ES-I3 (cell line): ENCODE measurements around the gene OARD1.
"Not testable (repeated sequence)": the region's sequence is repeated elsewhere in the genome, so short reads cannot be mapped to it uniquely, and the experiment has no call there.

ENCODE experiments used
- H3K36me3 ChIP-seq: 2 replicates; pipeline ENCODE4 v1.6.1; 2013; ENCODE audit warnings: mild to moderate bottlenecking, low read length, control low read depth, moderate library complexity; ENCODE audit not compliant: insufficient read depth
- H3K4me1 ChIP-seq: 2 replicates; pipeline ENCODE4 v1.6.1; 2013; ENCODE audit warnings: mild to moderate bottlenecking, control low read depth, low read length; ENCODE audit not compliant: insufficient read depth
- H3K9ac ChIP-seq: 2 replicates; pipeline ENCODE4 v1.6.1; 2013; ENCODE audit warnings: low read depth, mild to moderate bottlenecking, low read length, moderate library complexity
- H3K9me3 ChIP-seq: 2 replicates; pipeline ENCODE4 v1.6.1; 2013; ENCODE audit warnings: mild to moderate bottlenecking, low read length, moderate library complexity; ENCODE audit not compliant: control insufficient read depth, insufficient read depth

Gene OARD1

DNA sequence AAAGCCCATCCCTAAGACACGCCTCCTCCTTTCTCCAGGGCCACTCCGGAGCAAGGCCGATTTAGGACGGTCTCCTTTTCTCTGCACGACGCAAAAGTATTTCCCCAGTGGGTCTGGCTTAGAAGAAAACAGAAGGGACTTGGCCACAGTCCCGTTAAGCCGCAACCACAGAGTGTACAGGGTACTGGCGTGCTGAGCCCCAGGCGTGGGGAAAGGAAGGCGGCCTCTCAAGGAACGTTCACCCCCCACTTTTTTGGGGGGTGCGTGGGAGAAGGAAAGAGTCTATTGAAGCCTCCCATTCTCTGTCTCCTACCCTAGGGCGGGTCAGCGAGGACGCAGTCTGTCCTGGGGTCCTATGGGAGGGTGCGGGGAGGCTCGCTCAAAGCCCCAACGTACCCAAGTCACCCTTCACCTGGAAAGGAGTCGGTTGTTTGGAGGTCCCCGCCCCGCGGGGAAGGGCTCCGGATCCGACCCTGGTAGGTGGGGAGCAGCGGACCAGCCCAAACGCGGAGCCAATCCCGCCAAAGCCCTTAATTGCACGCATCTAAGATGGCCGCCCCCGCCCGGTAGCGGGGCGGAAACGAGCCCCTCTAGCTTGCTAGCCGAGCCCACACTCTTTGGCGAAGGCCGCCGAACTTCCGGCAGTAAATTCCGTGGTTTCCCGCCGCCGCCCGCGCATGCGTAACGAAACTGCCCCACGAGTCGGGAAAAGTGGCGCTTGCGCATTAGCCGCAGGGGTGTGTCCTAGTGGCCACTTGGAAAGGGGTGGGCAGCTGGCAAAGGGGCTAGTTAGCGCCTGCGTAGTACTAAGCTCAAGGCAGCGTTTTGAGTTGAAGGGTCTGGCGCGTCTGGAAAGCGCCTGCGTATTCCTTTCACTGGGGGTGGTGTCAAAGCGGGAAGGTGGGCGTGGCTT lies at the start of gene OARD1:
Gene OARD1 (minus strand): TSS at position 434 of the 913 bp plus-strand sequence. CDS start 722 bp downstream, outside the sequence.
- peaks cover 7% of the 10 kb centered on the region for H3K4me1 ChIP-seq
- no peaks in the 10 kb centered on the region for H3K9me3 ChIP-seq
- H3K36me3 ChIP-seq = no peaks in the 10 kb centered on the region
- peak within 1 kb of the TSS; percentile 74 for H3K9ac ChIP-seq

- no peak overlapping the region for H3K9ac ChIP-seq
- no peaks in the 10 kb centered on the region for H3K36me3 ChIP-seq
- H3K9me3 ChIP-seq = no peaks in the 10 kb centered on the region
- H3K4me1 ChIP-seq = no peaks in the 10 kb centered on the region
These were observed 47.9 kb upstream of the OARD1 start for GRCh38 chr6:41120058-41120457.

DNA sequence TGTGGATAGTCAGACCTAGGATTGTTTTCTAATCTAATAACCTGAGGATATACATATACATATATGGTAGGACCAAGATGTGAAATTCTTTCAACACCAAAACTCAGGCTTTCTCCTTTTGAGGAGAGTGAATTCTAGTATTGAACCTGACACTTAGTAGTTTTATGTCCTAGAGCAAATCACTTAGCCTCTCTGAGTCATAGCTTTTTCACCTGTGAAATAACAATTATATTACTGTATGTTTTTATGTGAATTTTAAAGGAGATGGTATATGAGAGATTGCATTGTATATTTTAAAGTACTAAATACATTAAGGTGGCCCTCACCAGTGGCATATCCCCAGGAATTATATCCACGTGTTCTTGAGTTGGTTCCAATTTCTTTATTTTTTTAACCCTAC lies 47.4 kb upstream of the OARD1 start:
- Histone ChIP-seq H3K9ac (no peak overlapping the region), H3K9me3 (no peaks in the 10 kb centered on the region), H3K36me3 (no peaks in the 10 kb centered on the region), H3K4me1 (no peaks in the 10 kb centered on the region)

DNA sequence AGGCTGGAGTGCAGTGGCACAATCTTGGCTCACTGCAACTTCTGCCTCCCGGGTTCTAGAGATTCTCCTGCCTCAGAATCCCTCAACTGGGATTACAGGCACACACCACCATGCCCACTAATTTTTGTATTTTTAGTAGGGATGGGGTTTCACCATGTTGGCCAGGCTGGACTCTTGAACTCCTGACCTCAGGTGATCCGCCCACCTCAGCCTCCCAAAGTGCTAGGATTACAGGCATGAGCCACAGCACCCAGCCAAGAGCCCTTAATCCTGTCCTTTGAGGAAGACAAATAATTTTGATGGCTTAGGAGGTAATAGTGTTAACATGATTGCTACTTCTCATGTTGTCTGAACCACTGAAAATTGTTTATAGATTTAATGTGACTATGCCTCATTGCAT lies 42.9 kb upstream of the OARD1 start:
- not testable (repeated sequence) for H3K9ac ChIP-seq, H3K4me1 ChIP-seq, H3K36me3 ChIP-seq, H3K9me3 ChIP-seq

- H3K9ac ChIP-seq = no peak overlapping the region
These were observed 38.9 kb upstream of the OARD1 start for GRCh38 chr6:41111017-41111416.

GRCh38 chr6:41103847-41104246 lies 31.7 kb upstream of the OARD1 start:
- no peak overlapping the region for H3K9ac ChIP-seq

More at GRCh38 chr6:41111017-41111416, 38.9 kb upstream of the OARD1 start:
- Histone ChIP-seq H3K36me3 (peaks cover 4% of the 10 kb centered on the region; the same call in 1 of the 2 replicates), H3K4me1 (no peaks in the 10 kb centered on the region), H3K9me3 (no peaks in the 10 kb centered on the region)

DNA sequence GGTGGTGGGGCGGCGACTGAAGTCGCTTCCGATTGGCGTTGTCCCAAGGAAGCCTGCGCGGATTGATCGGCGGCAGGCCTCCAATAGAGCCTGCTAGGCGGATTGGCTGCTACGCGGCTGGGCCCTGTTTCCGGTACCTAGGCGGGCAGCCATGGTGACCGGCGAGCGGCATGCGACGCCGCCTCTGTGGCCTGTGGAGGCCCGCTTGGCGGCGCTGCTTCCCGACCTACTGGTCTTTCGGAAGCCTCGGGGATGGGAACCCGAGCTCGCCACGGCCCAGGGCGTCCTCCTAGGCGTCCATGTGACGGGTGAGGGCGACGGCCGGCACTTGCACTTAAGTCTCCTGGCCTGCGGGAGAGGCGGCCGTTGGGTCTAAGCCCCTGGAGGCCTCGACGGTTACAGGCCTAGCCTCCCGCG lies 28.7 kb upstream of the OARD1 start:
- Histone ChIP-seq H3K4me1 (no peaks in the 10 kb centered on the region), H3K9me3 (no peaks in the 10 kb centered on the region), H3K9ac (no peak overlapping the region), H3K36me3 (peaks cover 29% of the 10 kb centered on the region)

More at GRCh38 chr6:41103847-41104246, 31.7 kb upstream of the OARD1 start:
- Histone ChIP-seq H3K9me3 (no peaks in the 10 kb centered on the region), H3K36me3 (0 out of 2 replicates have a peak, but pooled peaks cover 4% of the 10 kb centered on the region), H3K4me1 (no peaks in the 10 kb centered on the region)

GRCh38 chr6:41098366-41098765 lies 26.2 kb upstream of the OARD1 start:
- Histone ChIP-seq H3K4me1 (no peaks in the 10 kb centered on the region), H3K9me3 (no peaks in the 10 kb centered on the region), H3K9ac (no peak overlapping the region), H3K36me3 (peaks cover 48% of the 10 kb centered on the region)

DNA sequence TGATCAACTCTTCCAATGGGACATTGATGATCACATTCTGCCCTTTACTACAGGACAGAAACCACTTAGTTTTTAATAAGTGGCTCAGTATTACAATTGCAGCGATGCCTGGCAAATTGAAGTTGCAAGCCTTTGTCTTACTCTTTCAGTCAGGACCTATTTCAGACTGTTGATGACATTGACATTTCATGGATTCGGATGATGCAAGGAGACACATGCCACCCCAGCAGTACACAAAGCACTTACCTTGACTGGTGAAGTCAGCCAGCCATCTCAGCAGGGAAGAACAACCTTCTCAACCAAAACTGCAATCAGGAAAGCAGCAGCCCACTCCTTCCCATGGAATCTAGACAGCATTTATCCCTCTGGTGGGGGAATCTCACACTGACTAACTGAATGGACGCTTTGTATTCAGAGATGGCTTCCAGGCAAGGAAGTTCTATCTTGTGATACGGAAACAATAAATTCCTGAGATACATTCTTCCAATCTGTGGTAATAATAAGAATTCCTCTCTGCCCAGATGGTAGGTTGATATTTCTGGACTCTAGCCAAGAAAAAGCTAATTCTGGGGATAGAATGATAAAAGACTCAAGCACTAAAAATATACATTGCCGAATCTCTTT lies 25.4 kb upstream of the OARD1 start:
- Histone ChIP-seq H3K9me3 (no peaks in the 10 kb centered on the region), H3K9ac (no peak overlapping the region), H3K4me1 (no peaks in the 10 kb centered on the region), H3K36me3 (peaks cover 56% of the 10 kb centered on the region)

- Histone ChIP-seq H3K36me3 (peaks cover 67% of the 10 kb centered on the region), H3K4me1 (no peaks in the 10 kb centered on the region), H3K9me3 (no peaks in the 10 kb centered on the region), H3K9ac (no peak overlapping the region)
These were observed 21.6 kb upstream of the OARD1 start for GRCh38 chr6:41093729-41094128.

DNA sequence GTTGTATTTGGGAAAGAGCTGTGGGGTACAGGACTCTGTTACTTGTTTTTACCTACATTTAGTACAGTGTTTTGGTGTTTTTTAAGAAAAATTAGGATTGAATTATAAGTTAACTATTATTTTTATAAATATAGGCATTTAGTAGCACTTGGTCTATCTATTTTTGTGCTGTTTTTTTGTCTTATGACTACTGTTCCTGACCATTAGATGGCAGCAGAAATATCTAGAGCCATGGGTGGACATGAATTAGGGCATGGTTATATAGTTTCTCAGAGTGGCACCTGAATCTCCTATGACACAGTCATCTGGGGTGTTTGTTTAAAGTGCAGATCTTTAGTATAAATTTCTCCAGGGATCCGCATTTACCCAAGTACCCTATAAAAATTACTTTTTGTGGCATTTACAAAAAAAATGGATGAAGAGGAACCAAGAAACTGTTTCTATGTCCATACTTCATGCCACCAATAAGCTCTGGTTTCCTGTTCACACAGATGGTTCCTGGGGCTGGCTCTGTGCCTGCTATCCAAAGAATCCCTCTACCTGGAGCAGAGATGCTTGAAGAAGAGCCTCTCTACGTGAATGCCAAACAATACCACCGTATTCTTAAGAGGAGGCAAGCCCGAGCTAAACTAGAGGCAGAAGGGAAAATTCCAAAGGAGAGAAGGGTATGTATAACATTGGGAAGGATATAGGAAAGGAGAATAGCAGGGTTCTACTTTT lies 20.4 kb upstream of the OARD1 start:
- H3K9ac ChIP-seq = no peak overlapping the region
- H3K4me1 ChIP-seq = no peaks in the 10 kb centered on the region
- H3K9me3 ChIP-seq = no peaks in the 10 kb centered on the region
- H3K36me3 ChIP-seq = peaks cover 60% of the 10 kb centered on the region

DNA sequence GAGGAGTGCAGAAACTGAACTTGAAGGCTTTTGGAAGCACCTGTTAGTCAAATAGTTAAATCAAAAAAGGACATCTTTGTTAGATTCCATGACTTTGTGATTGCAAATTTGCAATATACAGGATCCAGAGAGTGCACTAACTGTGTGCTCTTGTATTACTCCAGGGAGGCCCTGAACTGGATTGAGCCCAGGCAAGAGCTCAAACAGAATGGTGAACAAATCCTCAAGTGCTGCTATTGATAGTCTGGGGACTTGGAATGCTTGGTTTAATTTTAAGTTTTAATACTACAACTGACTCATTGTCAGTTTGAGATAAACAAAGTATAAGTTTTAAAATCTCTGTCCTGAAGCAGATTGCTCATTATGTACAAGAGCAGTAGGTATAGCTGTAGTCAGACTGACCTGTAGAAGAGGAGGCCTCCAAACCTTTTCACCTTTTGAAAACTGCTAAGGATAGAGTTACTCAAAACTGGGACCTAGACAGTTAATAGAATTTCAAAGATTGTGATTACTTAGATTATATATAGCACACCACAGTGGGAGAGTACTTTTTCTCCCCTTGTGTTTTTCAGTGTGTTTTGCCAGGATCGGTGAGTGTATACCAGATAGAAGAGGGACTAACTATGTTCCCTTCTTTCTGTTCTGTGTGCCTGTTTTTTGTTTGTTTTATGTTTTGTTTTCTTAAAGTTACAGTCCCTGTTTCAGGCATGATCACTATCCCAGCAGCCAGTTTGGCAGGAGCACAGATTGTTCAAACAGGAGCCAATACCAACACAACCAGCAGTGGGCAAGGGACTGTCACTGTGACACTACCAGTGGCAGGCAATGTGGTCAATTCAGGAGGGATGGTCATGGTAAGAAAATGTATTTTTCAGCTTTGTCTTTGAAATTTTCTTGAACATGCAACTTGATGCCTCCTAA lies 18.9 kb upstream of the OARD1 start:
- Histone ChIP-seq H3K36me3 (peaks cover 47% of the 10 kb centered on the region), H3K4me1 (no peaks in the 10 kb centered on the region), H3K9me3 (no peaks in the 10 kb centered on the region), H3K9ac (no peak overlapping the region)

DNA sequence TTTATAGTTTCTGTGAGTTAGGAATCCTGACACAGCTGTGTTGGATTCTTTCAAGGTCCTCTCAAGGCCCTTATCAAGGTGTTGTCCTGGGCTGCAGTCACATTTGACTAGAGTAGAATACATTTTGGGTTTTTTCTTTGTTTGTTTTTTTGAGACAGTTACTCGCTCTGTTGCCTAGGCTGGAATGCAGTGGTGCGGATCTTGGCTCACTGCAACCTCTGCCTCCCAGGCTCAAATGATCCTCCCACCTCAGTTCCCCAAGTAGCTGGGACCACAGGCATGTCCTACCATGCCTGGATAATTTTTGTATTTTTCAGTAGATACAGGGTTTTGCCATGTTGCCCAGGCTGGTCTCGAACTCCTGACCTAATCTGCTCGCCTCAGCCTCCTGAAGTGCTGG lies 16.3 kb upstream of the OARD1 start:
- Histone ChIP-seq H3K9me3 (no peaks in the 10 kb centered on the region), H3K9ac (no peak overlapping the region), H3K36me3 (peaks cover 28% of the 10 kb centered on the region), H3K4me1 (no peaks in the 10 kb centered on the region)

GRCh38 chr6:41085182-41085581 lies 13.0 kb upstream of the OARD1 start:
- Histone ChIP-seq H3K9ac (no peak overlapping the region), H3K4me1 (no peaks in the 10 kb centered on the region), H3K9me3 (no peaks in the 10 kb centered on the region), H3K36me3 (peaks cover 14% of the 10 kb centered on the region)
